ENCODE data around the gene CYP2S1. TPM values are rescaled to one million over a fixed set of nuclear protein-coding genes. Genes with fewer than 3 reads are reported as not detected.

CYP2S1 gene
- total RNA-seq, 1 donor from 2014 or later = 4.0 TPM

GRCh38 chr19:41159881-41160280 lies 33.1 kb upstream of the CYP2S1 start:
- H3K27ac Mint-ChIP-seq = no peak overlapping the region
- no peak overlapping the region for H3K4me3 Mint-ChIP-seq (ENCODE audit: low read depth)

DNA sequence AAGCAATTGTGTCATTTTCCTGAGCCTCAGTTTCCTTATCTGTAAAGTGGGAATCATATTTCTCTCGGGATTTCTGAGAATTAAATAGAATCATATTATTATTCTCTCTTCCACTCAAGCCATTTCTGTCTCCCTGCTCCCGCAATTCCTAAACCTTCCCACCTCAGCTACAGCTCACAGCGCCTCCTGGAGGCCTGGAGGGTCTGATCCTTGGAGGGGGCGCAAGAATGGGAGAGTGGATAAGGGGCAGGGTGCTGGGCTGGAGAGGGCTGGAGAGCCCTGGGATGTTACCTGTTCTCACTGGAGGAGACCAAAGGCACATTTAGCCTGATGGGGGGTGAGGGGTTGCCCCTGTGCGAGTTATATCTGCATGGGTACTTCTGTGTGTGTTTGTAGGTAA lies 31.1 kb upstream of the CYP2S1 start:
- TF ChIP-seq, protein P1, sequence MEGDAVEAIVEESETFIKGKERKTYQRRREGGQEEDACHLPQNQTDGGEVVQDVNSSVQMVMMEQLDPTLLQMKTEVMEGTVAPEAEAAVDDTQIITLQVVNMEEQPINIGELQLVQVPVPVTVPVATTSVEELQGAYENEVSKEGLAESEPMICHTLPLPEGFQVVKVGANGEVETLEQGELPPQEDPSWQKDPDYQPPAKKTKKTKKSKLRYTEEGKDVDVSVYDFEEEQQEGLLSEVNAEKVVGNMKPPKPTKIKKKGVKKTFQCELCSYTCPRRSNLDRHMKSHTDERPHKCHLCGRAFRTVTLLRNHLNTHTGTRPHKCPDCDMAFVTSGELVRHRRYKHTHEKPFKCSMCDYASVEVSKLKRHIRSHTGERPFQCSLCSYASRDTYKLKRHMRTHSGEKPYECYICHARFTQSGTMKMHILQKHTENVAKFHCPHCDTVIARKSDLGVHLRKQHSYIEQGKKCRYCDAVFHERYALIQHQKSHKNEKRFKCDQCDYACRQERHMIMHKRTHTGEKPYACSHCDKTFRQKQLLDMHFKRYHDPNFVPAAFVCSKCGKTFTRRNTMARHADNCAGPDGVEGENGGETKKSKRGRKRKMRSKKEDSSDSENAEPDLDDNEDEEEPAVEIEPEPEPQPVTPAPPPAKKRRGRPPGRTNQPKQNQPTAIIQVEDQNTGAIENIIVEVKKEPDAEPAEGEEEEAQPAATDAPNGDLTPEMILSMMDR (IDR thresholded peaks at IDR 0.05; ENCODE audit: unreplicated experiment) = peak; percentile 31
- Mint-ChIP-seq H3K27ac (no peak overlapping the region), H3K27me3 (no peaks in the 10 kb centered on the region), H3K4me3 (ENCODE audit: low read depth) (no peak overlapping the region), H3K4me1 (ENCODE audit: low read depth) (peaks cover 5% of the 10 kb centered on the region), H3K36me3 (ENCODE audit: insufficient read depth) (no peaks in the 10 kb centered on the region), H3K9me3 (ENCODE audit: low read depth) (no peaks in the 10 kb centered on the region)
- no peak for DNase-seq (ENCODE audit: low spot score, unreplicated experiment)

More at GRCh38 chr19:41159881-41160280, 33.1 kb upstream of the CYP2S1 start:
- H3K36me3 Mint-ChIP-seq (ENCODE audit: insufficient read depth) = no peaks in the 10 kb centered on the region
- H3K9me3 Mint-ChIP-seq (ENCODE audit: low read depth) = peaks cover 2% of the 10 kb centered on the region
- TF ChIP-seq, protein P1 (IDR thresholded peaks at IDR 0.05; ENCODE audit: unreplicated experiment) = no peak
- no peak for DNase-seq (ENCODE audit: low spot score, unreplicated experiment)
- peaks cover 2% of the 10 kb centered on the region for H3K4me1 Mint-ChIP-seq (ENCODE audit: low read depth)
- H3K27me3 Mint-ChIP-seq = no peaks in the 10 kb centered on the region

DNA sequence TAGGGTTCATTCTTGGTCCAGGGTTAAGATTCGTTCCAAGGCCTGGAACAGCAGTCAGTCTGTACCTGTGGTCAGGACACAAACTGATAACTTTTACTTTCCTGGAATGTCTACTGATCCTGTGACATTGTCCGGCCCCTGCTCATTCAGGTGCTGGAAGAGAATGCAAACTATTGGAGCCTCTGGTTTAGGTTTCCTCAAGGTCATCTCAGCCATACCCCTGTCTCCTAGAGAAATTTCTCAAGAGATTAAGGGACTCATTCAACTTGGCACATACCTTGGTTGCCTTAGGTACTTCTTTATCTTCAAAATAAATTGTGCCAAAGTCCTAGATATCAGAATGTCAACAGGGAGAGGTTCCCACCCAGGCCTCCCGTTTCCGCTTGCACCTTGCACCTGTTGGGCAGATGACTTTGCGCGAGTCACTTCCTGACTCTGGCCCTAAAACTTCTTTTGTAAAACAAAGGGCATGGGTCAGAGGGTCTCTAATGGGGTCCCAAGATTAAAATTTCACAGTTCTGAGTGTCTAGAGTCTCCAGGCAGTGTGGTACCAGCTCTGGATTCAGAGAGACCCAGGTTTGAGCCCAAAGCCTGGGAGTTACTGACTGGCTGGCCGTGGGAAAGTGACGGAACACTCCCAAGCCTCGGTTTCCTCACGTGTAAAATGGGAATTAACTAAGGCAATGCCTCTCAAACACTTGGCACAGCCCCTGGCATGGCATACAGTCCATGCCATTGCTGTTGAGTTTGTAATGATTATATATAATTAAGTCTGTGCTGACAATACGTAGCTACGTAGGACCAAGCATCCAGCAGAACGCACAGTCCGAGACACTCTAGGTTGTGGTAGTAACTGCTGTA lies 25.8 kb upstream of the CYP2S1 start:
- Mint-ChIP-seq H3K27ac (peak overlapping the region; percentile 92), H3K36me3 (ENCODE audit: insufficient read depth) (no peaks in the 10 kb centered on the region), H3K4me1 (ENCODE audit: low read depth) (peaks cover 6% of the 10 kb centered on the region), H3K9me3 (ENCODE audit: low read depth) (no peaks in the 10 kb centered on the region), H3K4me3 (ENCODE audit: low read depth) (no peak overlapping the region), H3K27me3 (no peaks in the 10 kb centered on the region)
- no peak for DNase-seq (ENCODE audit: low spot score, unreplicated experiment)
- TF ChIP-seq, protein P1 (IDR thresholded peaks at IDR 0.05; ENCODE audit: unreplicated experiment) = no peak

DNA sequence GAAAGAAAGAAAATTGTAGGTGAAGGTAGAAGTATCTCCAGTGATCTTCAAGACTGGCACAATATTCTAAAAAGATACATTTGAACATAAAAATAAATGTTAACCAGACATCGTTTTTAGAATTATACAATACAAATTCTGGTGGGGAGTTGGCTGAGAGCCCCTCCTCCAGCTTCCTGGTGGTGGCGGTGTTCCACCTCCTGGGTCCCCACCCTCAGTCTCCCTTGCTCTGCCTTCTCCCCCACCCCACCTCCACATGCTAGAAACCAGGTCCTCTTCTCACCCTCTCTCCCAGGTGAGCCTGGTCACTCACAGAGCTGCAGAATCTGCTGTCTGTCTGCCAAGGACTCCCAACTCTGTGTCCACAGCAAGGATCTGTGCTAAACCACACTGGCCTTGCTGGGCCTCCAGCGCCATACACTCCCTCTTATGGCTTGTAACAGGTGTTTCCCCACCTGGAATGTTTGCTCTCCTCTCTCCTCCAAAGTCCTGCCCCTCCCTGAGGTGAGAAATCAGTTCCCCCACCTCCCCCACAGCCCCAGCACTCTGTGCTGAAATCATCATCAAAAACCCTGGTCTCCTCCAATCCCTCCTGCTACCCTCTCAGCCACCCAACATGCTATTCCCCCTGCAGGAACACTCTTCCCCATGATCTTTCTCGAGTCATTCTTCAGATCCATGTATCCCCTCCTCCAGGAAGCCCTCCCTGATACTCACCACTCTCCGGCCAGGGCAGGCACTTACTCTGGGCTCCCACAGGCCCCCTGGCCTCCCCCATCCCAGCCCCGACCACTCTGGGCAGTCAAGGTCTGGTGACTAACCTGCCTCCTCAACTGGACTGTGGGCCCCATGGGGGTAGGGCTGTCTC lies 20.5 kb upstream of the CYP2S1 start:
- no peak for DNase-seq (ENCODE audit: low spot score, unreplicated experiment)
- peaks cover 14% of the 10 kb centered on the region for H3K4me1 Mint-ChIP-seq (ENCODE audit: low read depth)

More for the DNA sequence above, 20.5 kb upstream of the CYP2S1 start:
- H3K36me3 Mint-ChIP-seq (ENCODE audit: insufficient read depth) = no peaks in the 10 kb centered on the region
- TF ChIP-seq, protein P1 (IDR thresholded peaks at IDR 0.05; ENCODE audit: unreplicated experiment) = peak; percentile 11
- peak overlapping the region; percentile 73 for H3K27ac Mint-ChIP-seq
- H3K9me3 Mint-ChIP-seq (ENCODE audit: low read depth) = no peaks in the 10 kb centered on the region
- H3K27me3 Mint-ChIP-seq = peaks cover 4% of the 10 kb centered on the region
- H3K4me3 Mint-ChIP-seq (ENCODE audit: low read depth) = no peak overlapping the region

Measured in progenitor cell of endocrine pancreas (in vitro differentiated cells).